ENCODE results near the gene KLHL26. TPM values are rescaled to one million over a fixed set of nuclear protein-coding genes. Genes with fewer than 3 reads are reported as not detected.
A peak's percentile ranks its signal among the peaks of the same experiment; 100 is the strongest.

The KLHL26 gene
- polyA plus RNA-seq, 3 donors: 1.6 to 3.2 (median 2.0) TPM

DNA sequence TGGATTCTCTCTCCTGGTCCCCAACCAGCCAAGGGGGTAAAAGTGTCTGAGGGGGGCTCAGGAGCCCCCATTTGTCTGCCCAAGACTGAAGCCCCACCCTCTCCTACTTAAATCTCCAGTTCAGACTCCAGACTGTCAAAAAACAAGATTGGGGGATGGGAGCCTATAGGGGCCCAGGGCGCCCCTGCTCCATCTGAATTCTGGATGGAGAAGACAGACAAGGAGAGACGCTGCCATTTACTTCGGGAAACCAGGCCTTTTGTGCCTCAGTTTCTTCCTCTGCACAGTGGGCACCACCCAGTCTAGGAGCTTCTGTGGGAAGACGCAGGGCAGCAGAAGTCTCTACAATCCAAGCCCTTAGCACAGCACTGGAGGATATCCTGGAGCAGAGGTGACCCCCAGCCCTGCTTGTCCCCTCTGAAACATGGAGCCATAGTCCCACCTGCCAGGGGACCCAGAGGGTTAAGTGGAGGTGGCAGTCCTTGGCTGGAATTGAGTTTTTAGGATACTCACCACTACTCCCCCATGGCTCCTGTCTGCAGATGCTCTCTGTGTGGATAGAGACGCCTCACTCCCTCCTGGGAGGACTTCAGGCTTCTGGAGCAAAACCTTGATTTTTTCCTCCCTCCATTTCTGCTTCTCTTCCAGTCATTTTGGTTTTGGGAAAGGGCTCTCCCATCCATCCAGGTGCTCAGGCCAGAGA lies 28.6 kb upstream of the KLHL26 start:
- no peaks in the 10 kb centered on the region for H3K36me3 ChIP-seq (replicated peaks in 1 of 2; ENCODE audit: control insufficient read depth in 1 of 2, insufficient read depth in 2 of 2, low read length in 2 of 2)
- H3K4me3 Mint-ChIP-seq: peak overlapping the region in 1 of 2 donors; percentile 76
- peaks cover 0 to 32% (median 8%) of the 10 kb centered on the region in 7 donors for H3K9me3 Mint-ChIP-seq
- H3K4me3 ChIP-seq (replicated peaks in 1 of 3; ENCODE audit: low read depth in 2 of 3, low read length in 3 of 3): no peak overlapping the region
- peaks cover 0 to 47% of the 10 kb centered on the region in 2 donors for H3K9me3 ChIP-seq (replicated peaks in 1 of 2; ENCODE audit: control insufficient read depth in 1 of 2, insufficient read depth in 1 of 2, low read length in 2 of 2)
- H3K4me1 ChIP-seq (ENCODE audit: control insufficient read depth in 1 of 2, insufficient read depth in 2 of 2, low read length in 2 of 2): peaks cover 0 to 9% of the 10 kb centered on the region in 2 donors
- peaks cover 3 to 6% of the 10 kb centered on the region in 2 donors for H3K36me3 Mint-ChIP-seq
- H3K4me1 Mint-ChIP-seq: peaks cover 10% of the 10 kb centered on the region
- 26% methylated on average over 4 of the region's 5 CpGs for WGBS (ENCODE audit: insufficient coverage)
- H3K27me3 Mint-ChIP-seq (ENCODE audit: low read depth in 3 of 3): peaks cover 74 to 94% (median 81%) of the 10 kb centered on the region in 3 donors
- H2AFZ ChIP-seq (ENCODE audit: insufficient read depth, low read depth, low read length, poor library complexity, severe bottlenecking): no peak overlapping the region
- no peak for DNase-seq
- H3K27ac ChIP-seq (ENCODE audit: low read depth in 1 of 2, low read length in 2 of 2): no peak overlapping the region
- no peaks in the 10 kb centered on the region for H4K20me1 ChIP-seq (ENCODE audit: insufficient read depth, low read length)
- H3K79me2 ChIP-seq (ENCODE audit: insufficient read depth, low read length): no peaks in the 10 kb centered on the region
- TF ChIP-seq, protein P1, sequence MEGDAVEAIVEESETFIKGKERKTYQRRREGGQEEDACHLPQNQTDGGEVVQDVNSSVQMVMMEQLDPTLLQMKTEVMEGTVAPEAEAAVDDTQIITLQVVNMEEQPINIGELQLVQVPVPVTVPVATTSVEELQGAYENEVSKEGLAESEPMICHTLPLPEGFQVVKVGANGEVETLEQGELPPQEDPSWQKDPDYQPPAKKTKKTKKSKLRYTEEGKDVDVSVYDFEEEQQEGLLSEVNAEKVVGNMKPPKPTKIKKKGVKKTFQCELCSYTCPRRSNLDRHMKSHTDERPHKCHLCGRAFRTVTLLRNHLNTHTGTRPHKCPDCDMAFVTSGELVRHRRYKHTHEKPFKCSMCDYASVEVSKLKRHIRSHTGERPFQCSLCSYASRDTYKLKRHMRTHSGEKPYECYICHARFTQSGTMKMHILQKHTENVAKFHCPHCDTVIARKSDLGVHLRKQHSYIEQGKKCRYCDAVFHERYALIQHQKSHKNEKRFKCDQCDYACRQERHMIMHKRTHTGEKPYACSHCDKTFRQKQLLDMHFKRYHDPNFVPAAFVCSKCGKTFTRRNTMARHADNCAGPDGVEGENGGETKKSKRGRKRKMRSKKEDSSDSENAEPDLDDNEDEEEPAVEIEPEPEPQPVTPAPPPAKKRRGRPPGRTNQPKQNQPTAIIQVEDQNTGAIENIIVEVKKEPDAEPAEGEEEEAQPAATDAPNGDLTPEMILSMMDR (IDR thresholded peaks at IDR 0.05): no peak
- H3K4me2 ChIP-seq (replicated peaks; ENCODE audit: extremely low read depth, low read length, poor library complexity, severe bottlenecking): no peak overlapping the region
- H3K27ac Mint-ChIP-seq: no peak overlapping the region
- no peak overlapping the region for H3K9ac ChIP-seq (ENCODE audit: insufficient read depth, low read length, poor library complexity, severe bottlenecking)
- H3K27me3 ChIP-seq (ENCODE audit: control insufficient read depth in 2 of 2, insufficient read depth in 2 of 2, low read length in 2 of 2): peaks cover 81 to 86% of the 10 kb centered on the region in 2 donors
- intact Hi-C loops (cut with micrococcal nuclease): no loop called here

DNA sequence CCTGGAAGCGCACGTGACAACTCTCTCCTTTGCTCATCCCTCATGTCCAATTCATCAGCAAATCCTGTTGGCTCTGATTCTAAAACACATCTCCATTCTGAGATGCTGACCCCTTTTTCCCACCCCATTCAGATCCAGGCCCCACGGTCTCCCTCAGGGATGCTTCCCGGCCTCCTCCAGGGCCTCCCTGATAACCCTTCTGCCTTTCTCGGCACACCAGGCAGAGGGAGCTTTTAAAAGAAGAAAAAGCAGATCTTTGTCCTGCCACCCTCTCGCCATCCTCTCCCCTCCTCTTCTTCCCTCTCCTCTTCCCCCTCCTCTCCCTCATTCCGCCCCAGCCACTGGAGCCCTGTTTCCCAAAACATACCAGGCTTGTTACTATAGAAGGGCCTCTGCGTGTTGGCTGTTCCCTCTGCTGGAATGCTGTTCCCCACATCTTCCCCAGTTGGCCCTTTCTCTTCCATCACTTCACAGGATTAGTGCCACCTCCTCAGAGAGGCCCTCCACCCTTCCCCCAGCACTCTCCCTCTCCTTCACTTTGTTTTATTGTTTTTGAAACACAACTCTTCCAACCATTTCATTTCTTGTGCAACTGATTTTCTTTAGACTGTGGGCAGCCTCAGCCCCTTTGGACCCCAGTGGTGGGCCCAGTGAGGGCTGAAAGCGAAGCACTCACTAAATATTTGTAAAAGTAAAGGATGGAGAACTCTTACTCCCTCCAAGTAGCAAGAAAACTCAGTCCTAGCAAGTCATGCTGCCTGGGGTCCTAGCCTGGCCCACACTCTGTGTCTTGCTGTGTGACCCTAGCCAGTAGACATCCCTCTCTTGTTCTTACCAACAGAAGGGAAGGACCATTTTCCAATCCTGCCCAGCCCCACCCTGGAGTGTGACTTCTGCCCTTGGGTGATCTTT lies 27.8 kb upstream of the KLHL26 start:
- no peak overlapping the region for H3K27ac ChIP-seq (ENCODE audit: low read depth in 1 of 2, low read length in 2 of 2)
- Mint-ChIP-seq H3K4me1 (peaks cover 12% of the 10 kb centered on the region), H3K27me3 (ENCODE audit: low read depth in 3 of 3) (peaks cover 80 to 94% (median 85%) of the 10 kb centered on the region in 3 donors), H3K27ac (no peak overlapping the region), H3K9me3 (peaks cover 0 to 35% (median 10%) of the 10 kb centered on the region in 7 donors), H3K4me3 (peak overlapping the region in 1 of 2 donors; percentile 76), H3K36me3 (peaks cover 3 to 5% of the 10 kb centered on the region in 2 donors)
- no peak overlapping the region for H3K4me3 ChIP-seq (replicated peaks in 1 of 3; ENCODE audit: low read depth in 2 of 3, low read length in 3 of 3)
- 38% methylated on average over 7 of the region's 9 CpGs for WGBS (ENCODE audit: insufficient coverage)
- H3K36me3 ChIP-seq (replicated peaks in 1 of 2; ENCODE audit: control insufficient read depth in 1 of 2, insufficient read depth in 2 of 2, low read length in 2 of 2): no peaks in the 10 kb centered on the region
- no peaks in the 10 kb centered on the region for H3K79me2 ChIP-seq (ENCODE audit: insufficient read depth, low read length)
- no peak overlapping the region for H2AFZ ChIP-seq (ENCODE audit: insufficient read depth, low read depth, low read length, poor library complexity, severe bottlenecking)
- H3K4me1 ChIP-seq (ENCODE audit: control insufficient read depth in 1 of 2, insufficient read depth in 2 of 2, low read length in 2 of 2): peaks cover 0 to 9% of the 10 kb centered on the region in 2 donors
- H3K4me2 ChIP-seq (replicated peaks; ENCODE audit: extremely low read depth, low read length, poor library complexity, severe bottlenecking): no peak overlapping the region
- H3K9me3 ChIP-seq (replicated peaks in 1 of 2; ENCODE audit: control insufficient read depth in 1 of 2, insufficient read depth in 1 of 2, low read length in 2 of 2): peaks cover 0 to 45% of the 10 kb centered on the region in 2 donors
- peaks cover 83 to 86% of the 10 kb centered on the region in 2 donors for H3K27me3 ChIP-seq (ENCODE audit: control insufficient read depth in 2 of 2, insufficient read depth in 2 of 2, low read length in 2 of 2)
- TF ChIP-seq, protein P1 (IDR thresholded peaks at IDR 0.05): no peak
- no peaks in the 10 kb centered on the region for H4K20me1 ChIP-seq (ENCODE audit: insufficient read depth, low read length)
- intact Hi-C loops (cut with micrococcal nuclease): no loop called here
- no peak overlapping the region for H3K9ac ChIP-seq (ENCODE audit: insufficient read depth, low read length, poor library complexity, severe bottlenecking)
- DNase-seq: no peak

All from CD14-positive monocyte (primary cell).